Osteoblast (primary cell): ENCODE measurements around the gene UPP2. TPM values are rescaled to one million over a fixed set of nuclear protein-coding genes. Genes with fewer than 3 reads are reported as not detected.

Source experiments
- DNase-seq: peaks from one replicate; pipeline ENCODE4 v3.0.0; 2011; ENCODE audit warnings: low spot score, mixed read lengths; ENCODE audit not compliant: insufficient read length; ENCODE audit errors: missing footprints
- H2AFZ ChIP-seq: 2 replicates; pipeline ENCODE4 v1.6.0; 2011; ENCODE audit warnings: mild to moderate bottlenecking, low read length
- H3K27ac ChIP-seq: 2 replicates; pipeline ENCODE4 v1.5.1; 2011; ENCODE audit warnings: mild to moderate bottlenecking, low read depth, low read length, moderate library complexity
- H3K27me3 ChIP-seq: 2 replicates; pipeline ENCODE4 v1.6.0; 2012; ENCODE audit warnings: mild to moderate bottlenecking, control low read depth, inconsistent platforms, low read length, moderate library complexity; ENCODE audit not compliant: insufficient read depth
- H3K36me3 ChIP-seq: 2 replicates; pipeline ENCODE4 v1.5.1; 2011; ENCODE audit warnings: mild to moderate bottlenecking, low read length, control low read depth, moderate library complexity; ENCODE audit not compliant: insufficient read depth
- H3K4me1 ChIP-seq: 2 replicates; pipeline ENCODE4 v1.5.1; 2011; ENCODE audit warnings: mild to moderate bottlenecking, low read length, control low read depth, moderate library complexity; ENCODE audit not compliant: insufficient read depth
- H3K4me2 ChIP-seq: 2 replicates; pipeline ENCODE4 v1.6.0; 2011; ENCODE audit warnings: mild to moderate bottlenecking, low read length; ENCODE audit not compliant: insufficient read depth
- H3K4me3 ChIP-seq: fragments of 200-600 bp; sonication (generic); 3 replicates; pipeline ENCODE4 v1.5.1; 2012; ENCODE audit warnings: mild to moderate bottlenecking, low read length, inconsistent platforms; ENCODE audit not compliant: insufficient read depth
- H3K79me2 ChIP-seq: 2 replicates; pipeline ENCODE4 v1.6.0; 2012; ENCODE audit warnings: mild to moderate bottlenecking, low read length, control low read depth, inconsistent platforms; ENCODE audit not compliant: insufficient read depth
- H3K9me3 ChIP-seq: 2 replicates; pipeline ENCODE4 v1.5.1; 2011; ENCODE audit warnings: low read depth, low read length, control low read depth
- H4K20me1 ChIP-seq: 2 replicates; pipeline ENCODE4 v1.6.0; 2012; ENCODE audit warnings: mild to moderate bottlenecking, low read length, control low read depth; ENCODE audit not compliant: insufficient read depth
- total RNA-seq: library from RNA; depleted of rRNA; stranded (reverse); fragments of >200 nt; gene quantifications from 2 replicates; pipeline ENCODE4 v1.2.3, GENCODE V29; 2012
- TF ChIP-seq, protein P1 (sequence below): IDR thresholded peaks from 2 replicates; pipeline ENCODE4 v1.5.1; 2011; ENCODE audit warnings: mild to moderate bottlenecking, low read depth, low read length, moderate library complexity; ENCODE audit errors: extremely low read depth

Gene UPP2
- total RNA-seq, 1 donor: not detected

DNA sequence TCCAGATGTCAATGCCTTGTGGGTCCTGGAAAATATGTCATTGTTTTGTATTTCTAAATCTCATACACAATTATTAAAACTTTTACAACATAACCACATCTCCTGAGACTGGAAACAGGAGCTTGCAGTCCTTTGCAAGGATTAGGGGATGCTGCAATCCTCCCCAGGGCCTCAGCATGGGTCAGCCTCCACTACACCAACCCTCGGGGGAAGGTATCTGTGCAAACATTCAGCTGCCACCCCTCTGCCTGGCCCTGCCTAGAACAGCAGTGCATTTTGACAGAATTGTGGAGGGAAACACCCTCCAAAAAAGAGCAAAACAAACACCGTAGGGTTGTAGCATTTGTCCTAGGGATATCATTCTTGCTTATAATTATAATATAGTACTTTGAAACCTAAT is 4.2 kb upstream of the UPP2 start:
- DNase-seq: no peak
- Histone ChIP-seq H3K4me3 (no peak overlapping the region), H3K36me3 (no peaks in the 10 kb centered on the region), H3K27me3 (no peaks in the 10 kb centered on the region), H3K79me2 (no peaks in the 10 kb centered on the region), H3K27ac (no peak overlapping the region), H2AFZ (no peak overlapping the region), H3K4me1 (peaks cover 4% of the 10 kb centered on the region), H3K4me2 (no peak overlapping the region), H3K9me3 (no peaks in the 10 kb centered on the region), H4K20me1 (no peaks in the 10 kb centered on the region)
- TF ChIP-seq, protein P1, sequence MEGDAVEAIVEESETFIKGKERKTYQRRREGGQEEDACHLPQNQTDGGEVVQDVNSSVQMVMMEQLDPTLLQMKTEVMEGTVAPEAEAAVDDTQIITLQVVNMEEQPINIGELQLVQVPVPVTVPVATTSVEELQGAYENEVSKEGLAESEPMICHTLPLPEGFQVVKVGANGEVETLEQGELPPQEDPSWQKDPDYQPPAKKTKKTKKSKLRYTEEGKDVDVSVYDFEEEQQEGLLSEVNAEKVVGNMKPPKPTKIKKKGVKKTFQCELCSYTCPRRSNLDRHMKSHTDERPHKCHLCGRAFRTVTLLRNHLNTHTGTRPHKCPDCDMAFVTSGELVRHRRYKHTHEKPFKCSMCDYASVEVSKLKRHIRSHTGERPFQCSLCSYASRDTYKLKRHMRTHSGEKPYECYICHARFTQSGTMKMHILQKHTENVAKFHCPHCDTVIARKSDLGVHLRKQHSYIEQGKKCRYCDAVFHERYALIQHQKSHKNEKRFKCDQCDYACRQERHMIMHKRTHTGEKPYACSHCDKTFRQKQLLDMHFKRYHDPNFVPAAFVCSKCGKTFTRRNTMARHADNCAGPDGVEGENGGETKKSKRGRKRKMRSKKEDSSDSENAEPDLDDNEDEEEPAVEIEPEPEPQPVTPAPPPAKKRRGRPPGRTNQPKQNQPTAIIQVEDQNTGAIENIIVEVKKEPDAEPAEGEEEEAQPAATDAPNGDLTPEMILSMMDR: no peak

DNA sequence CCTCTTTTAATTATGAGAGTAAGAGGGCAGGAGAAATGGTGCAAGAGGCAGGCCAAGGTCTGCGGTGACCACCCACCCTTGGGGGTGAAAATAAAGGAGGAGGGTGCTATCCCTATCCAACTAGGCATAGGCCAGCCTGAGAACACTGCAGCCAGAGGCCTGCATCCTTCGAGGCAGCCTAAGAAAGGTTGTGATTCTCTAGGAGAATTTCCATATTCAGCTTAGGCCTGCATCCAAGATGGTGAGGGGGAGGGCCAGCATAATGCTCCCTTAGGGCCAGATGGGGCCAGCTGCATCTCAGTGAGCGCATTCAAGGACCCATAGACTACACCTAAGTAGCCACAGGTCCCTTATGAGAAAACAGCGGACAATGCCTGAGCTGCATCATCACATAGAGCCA is 3.5 kb upstream of the UPP2 start:
- H3K4me1 ChIP-seq: peaks cover 4% of the 10 kb centered on the region
- DNase-seq: no peak
- no peaks in the 10 kb centered on the region for H3K36me3 ChIP-seq
- no peaks in the 10 kb centered on the region for H3K79me2 ChIP-seq
- no peaks in the 10 kb centered on the region for H3K9me3 ChIP-seq
- H3K27me3 ChIP-seq: no peaks in the 10 kb centered on the region
- no peak overlapping the region for H2AFZ ChIP-seq
- no peak overlapping the region for H3K27ac ChIP-seq
- no peak overlapping the region for H3K4me2 ChIP-seq
- H3K4me3 ChIP-seq: no peak overlapping the region
- no peaks in the 10 kb centered on the region for H4K20me1 ChIP-seq
- TF ChIP-seq, protein P1: no peak

DNA sequence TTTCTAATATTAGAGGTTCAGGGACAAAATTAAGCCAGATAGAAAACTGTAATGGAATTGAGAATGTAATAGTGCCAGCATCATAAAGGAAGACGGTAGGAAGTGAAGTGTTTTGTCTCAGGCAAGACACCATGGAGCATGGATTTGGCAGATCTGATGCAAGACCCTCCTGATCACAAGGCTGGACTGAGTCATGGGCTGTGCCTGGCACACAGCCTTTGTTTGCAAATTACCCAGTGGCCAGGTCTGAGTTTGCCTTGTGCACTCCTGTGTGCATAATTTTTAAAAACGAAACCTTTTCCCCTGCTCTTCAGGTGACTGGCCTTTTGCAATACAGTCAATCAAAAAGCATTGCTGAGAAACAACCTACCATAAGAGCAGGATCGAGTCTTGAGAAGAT is 2.0 kb upstream of the UPP2 start:
- no peak for DNase-seq
- TF ChIP-seq, protein P1: no peak
- no peaks in the 10 kb centered on the region for H4K20me1 ChIP-seq

DNA sequence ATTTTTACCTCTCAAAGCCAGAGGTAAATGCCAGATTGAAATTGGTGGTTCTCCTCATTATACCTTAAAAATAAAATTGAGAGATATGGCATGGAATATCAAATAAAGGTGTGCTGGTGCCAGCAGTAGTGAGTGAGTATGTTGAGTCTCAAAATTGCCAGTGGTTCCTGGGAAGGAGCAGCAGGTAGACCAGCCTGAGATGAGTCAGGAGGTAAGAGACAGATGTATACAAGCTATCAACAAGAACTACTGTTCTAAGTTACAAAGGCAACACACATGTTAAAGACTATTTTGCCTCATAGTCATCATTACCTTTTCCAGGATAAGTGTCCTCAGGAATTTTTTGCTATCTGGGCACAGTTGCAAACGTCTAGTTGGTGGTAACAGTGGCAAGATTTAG is 1.3 kb upstream of the UPP2 start:
- H2AFZ ChIP-seq: no peak overlapping the region
- DNase-seq: no peak
- H3K36me3 ChIP-seq: no peaks in the 10 kb centered on the region
- no peaks in the 10 kb centered on the region for H3K79me2 ChIP-seq
- peaks cover 4% of the 10 kb centered on the region for H3K4me1 ChIP-seq
- H3K9me3 ChIP-seq: no peaks in the 10 kb centered on the region
- H3K27me3 ChIP-seq: no peaks in the 10 kb centered on the region
- H3K4me2 ChIP-seq: no peak overlapping the region
- H4K20me1 ChIP-seq: no peaks in the 10 kb centered on the region
- H3K4me3 ChIP-seq: no peak overlapping the region
- H3K27ac ChIP-seq: no peak overlapping the region
- TF ChIP-seq, protein P1: no peak

More for the DNA sequence above, 2.0 kb upstream of the UPP2 start:
- Histone ChIP-seq H3K27me3 (no peaks in the 10 kb centered on the region), H3K79me2 (no peaks in the 10 kb centered on the region), H3K36me3 (no peaks in the 10 kb centered on the region), H2AFZ (peak overlapping the region; percentile 6), H3K9me3 (no peaks in the 10 kb centered on the region), H3K4me2 (no peak overlapping the region), H3K4me1 (peaks cover 4% of the 10 kb centered on the region), H3K27ac (no peak overlapping the region), H3K4me3 (no peak overlapping the region)
